H9 (cell line): ENCODE data around the gene KRT77. TPM values are rescaled to one million over a fixed set of nuclear protein-coding genes. Genes with fewer than 3 reads are reported as not detected.

Experiments used
- DNase-seq: peaks from one replicate; pipeline ENCODE4 v3.0.0-alpha.2; 2017
- H2AFZ ChIP-seq: one replicate; pipeline ENCODE4 v1.6.1; 2013; ENCODE audit warnings: mild to moderate bottlenecking, low read length, control low read depth, moderate library complexity
- H2AK5ac ChIP-seq: 2 replicates; pipeline ENCODE4 v1.6.1; 2013; ENCODE audit warnings: low read length, control low read depth, mixed read lengths; ENCODE audit not compliant: insufficient read length
- H2BK120ac ChIP-seq: one replicate; pipeline ENCODE4 v1.6.1; 2013; ENCODE audit warnings: low read depth, mild to moderate bottlenecking, low read length, control low read depth, inconsistent platforms; ENCODE audit not compliant: poor library complexity, severe bottlenecking
- H2BK12ac ChIP-seq: 2 replicates; pipeline ENCODE4 v1.6.1; 2013; ENCODE audit warnings: low read length, control low read depth, mixed read lengths, low read depth; ENCODE audit not compliant: insufficient read length
- H2BK15ac ChIP-seq: 2 replicates; pipeline ENCODE4 v1.6.1; 2013; ENCODE audit warnings: low read depth, low read length, control low read depth
- H2BK20ac ChIP-seq: one replicate; pipeline ENCODE4 v1.6.1; 2013; ENCODE audit warnings: low read depth, mild to moderate bottlenecking, low read length, control low read depth, inconsistent platforms; ENCODE audit not compliant: poor library complexity, severe bottlenecking
- H2BK5ac ChIP-seq: 2 replicates; pipeline ENCODE4 v1.6.1; 2013; ENCODE audit warnings: low read length, control low read depth, mixed read lengths; ENCODE audit not compliant: insufficient read length
- H3K14ac ChIP-seq: 2 replicates; pipeline ENCODE4 v1.6.1; 2013; ENCODE audit warnings: low read length, control low read depth; ENCODE audit not compliant: insufficient read depth
- H3K18ac ChIP-seq: 2 replicates; pipeline ENCODE4 v1.6.1; 2013; ENCODE audit warnings: low read depth, mild to moderate bottlenecking, mixed read lengths, low read length, control low read depth; ENCODE audit not compliant: insufficient read length
- H3K23ac ChIP-seq: 2 replicates; pipeline ENCODE4 v1.6.1; 2013; ENCODE audit warnings: low read length, control low read depth, mixed read lengths, low read depth; ENCODE audit not compliant: insufficient read length
- H3K23me2 ChIP-seq: 2 replicates; pipeline ENCODE4 v1.6.1; 2013; ENCODE audit warnings: low read depth, mild to moderate bottlenecking, mixed read lengths, low read length, control low read depth; ENCODE audit not compliant: insufficient read length, poor library complexity, severe bottlenecking
- H3K27ac ChIP-seq: 2 replicates; pipeline ENCODE4 v1.5.1; 2013; ENCODE audit warnings: low read length, control low read depth, mixed read lengths, low read depth; ENCODE audit not compliant: insufficient read length
- H3K27me3 ChIP-seq: 2 replicates; pipeline ENCODE4 v1.6.1; 2013; ENCODE audit warnings: low read length, control low read depth, inconsistent platforms; ENCODE audit not compliant: insufficient read depth
- H3K4ac ChIP-seq: 2 replicates; pipeline ENCODE4 v1.6.1; 2013; ENCODE audit warnings: low read depth, mild to moderate bottlenecking, control low read depth, inconsistent platforms, low read length, moderate library complexity
- H3K4me1 ChIP-seq: 2 replicates; pipeline ENCODE4 v1.6.1; 2013; ENCODE audit warnings: low read length, control low read depth, inconsistent platforms; ENCODE audit not compliant: insufficient read depth
- H3K4me2 ChIP-seq: 2 replicates; pipeline ENCODE4 v1.6.1; 2013; ENCODE audit warnings: low read length, control low read depth, mixed read lengths; ENCODE audit not compliant: insufficient read length, insufficient read depth
- H3K56ac ChIP-seq: 2 replicates; pipeline ENCODE4 v1.6.1; 2013; ENCODE audit warnings: low read depth, mild to moderate bottlenecking, mixed read lengths, low read length, control low read depth; ENCODE audit not compliant: insufficient read length
- H3K79me1 ChIP-seq: 2 replicates; pipeline ENCODE4 v1.6.1; 2013; ENCODE audit warnings: low read depth, mild to moderate bottlenecking, moderate library complexity, low read length, control low read depth, inconsistent platforms; ENCODE audit not compliant: insufficient read depth, poor library complexity, severe bottlenecking
- H3K79me2 ChIP-seq: 2 replicates; pipeline ENCODE4 v1.6.1; 2013; ENCODE audit warnings: low read length, control low read depth, inconsistent platforms; ENCODE audit not compliant: insufficient read depth
- H3K9ac ChIP-seq: 2 replicates; pipeline ENCODE4 v1.6.1; 2013; ENCODE audit warnings: low read length, control low read depth, mixed read lengths; ENCODE audit not compliant: insufficient read length; ENCODE audit errors: extremely low read depth
- H3K9me3 ChIP-seq: one replicate; pipeline ENCODE4 v1.6.1; 2013; ENCODE audit warnings: low read depth, low read length, inconsistent platforms; ENCODE audit not compliant: control insufficient read depth
- H3T11ph ChIP-seq: one replicate; pipeline ENCODE4 v1.6.1; 2013; ENCODE audit warnings: mild to moderate bottlenecking, low read length, control low read depth, inconsistent platforms
- H4K20me1 ChIP-seq: one replicate; pipeline ENCODE4 v1.6.1; 2013; ENCODE audit not compliant: control insufficient read depth, insufficient read length, insufficient read depth
- H4K5ac ChIP-seq: 2 replicates; pipeline ENCODE4 v1.6.1; 2013; ENCODE audit warnings: low read depth, mild to moderate bottlenecking, mixed read lengths, low read length, control low read depth; ENCODE audit not compliant: insufficient read length
- H4K8ac ChIP-seq: replicated peaks from 2 replicates; pipeline ENCODE4 v1.6.1; 2013; ENCODE audit warnings: low read length, control low read depth, mixed read lengths, low read depth; ENCODE audit not compliant: insufficient read length
- H4K91ac ChIP-seq: 2 replicates; pipeline ENCODE4 v1.6.1; 2013; ENCODE audit warnings: low read depth, mild to moderate bottlenecking, moderate library complexity, mixed read lengths, low read length, control low read depth; ENCODE audit not compliant: insufficient read length
- H3K27ac Mint-ChIP-seq, 3 experiments: 2 replicates in 2 of 3; 3 replicates in 1 of 3; pipeline ENCODE4 v1.8.0; 2020 to 2021; ENCODE audit warnings: mixed read lengths in 3 of 3, mild to moderate bottlenecking in 1 of 3, moderate library complexity in 1 of 3
- H3K27me3 Mint-ChIP-seq: 2 replicates; pipeline ENCODE4 v1.8.0; 2021; ENCODE audit warnings: low read depth, mild to moderate bottlenecking, moderate library complexity, mixed read lengths
- H3K36me3 Mint-ChIP-seq, 3 experiments: 2 replicates in 2 of 3; 3 replicates in 1 of 3; pipeline ENCODE4 v1.8.0; 2020 to 2021; ENCODE audit warnings: low read depth in 3 of 3, mixed read lengths in 3 of 3; ENCODE audit not compliant: insufficient read depth in 1 of 3
- H3K4me1 Mint-ChIP-seq, 2 experiments: 2 replicates each; pipeline ENCODE4 v1.8.0; 2020; ENCODE audit warnings: mixed read lengths in 2 of 2
- H3K4me3 Mint-ChIP-seq, 2 experiments: 2 replicates in 1 of 2; 3 replicates in 1 of 2; pipeline ENCODE4 v1.8.0; 2020 to 2021; ENCODE audit warnings: mild to moderate bottlenecking in 2 of 2, mixed read lengths in 2 of 2, moderate library complexity in 1 of 2
- H3K9me3 Mint-ChIP-seq, 2 experiments: 2 replicates in 1 of 2; 3 replicates in 1 of 2; pipeline ENCODE4 v1.8.0; 2020; ENCODE audit warnings: mild to moderate bottlenecking in 2 of 2, mixed read lengths in 2 of 2, moderate library complexity in 1 of 2
- CTCF ChIP-seq: fragments of 200-600 bp; sonication (generic); conservative IDR thresholded peaks from 3 replicates; pipeline ENCODE4 v1.8.0; 2021; ENCODE audit warnings: antibody characterized with exemption, mild to moderate bottlenecking
- WGBS: extraction: QIAGEN DNeasy Blood & Tissue Kit; methylation state at CpG from one replicate; pipeline ENCODE4 v1.1.7; 2013; ENCODE audit warnings: missing lambda C conversion rate, low lambda C conversion rate, mixed read lengths; ENCODE audit not compliant: insufficient read length; ENCODE audit errors: extremely low coverage; 5-methylcytosine and 5-hydroxymethylcytosine counted together
- total RNA-seq: library from RNA; stranded (reverse); gene quantifications from 2 replicates; pipeline ENCODE4 v1.2.1, GENCODE V29; 2021

Gene KRT77
- total RNA-seq, 1 experiment from 2014 or later: not detected

- Histone ChIP-seq H3K4me2 (no peak overlapping the region), H3K14ac (no peak overlapping the region), H4K20me1 (no peaks in the 10 kb centered on the region), H3K4ac (no peak overlapping the region), H3K23me2 (no peaks in the 10 kb centered on the region), H3K9me3 (no peaks in the 10 kb centered on the region), H4K91ac (no peak overlapping the region), H2BK120ac (no peak overlapping the region), H2BK5ac (no peak overlapping the region), H3K27ac (no peak overlapping the region), H3K56ac (no peak overlapping the region), H4K8ac (no peak overlapping the region), H3T11ph (no peak overlapping the region), H2AK5ac (no peak overlapping the region), H2BK20ac (no peak overlapping the region), H2BK12ac (no peak overlapping the region), H3K27me3 (no peaks in the 10 kb centered on the region), H3K18ac (no peak overlapping the region), H2BK15ac (no peak overlapping the region), H3K4me1 (no peaks in the 10 kb centered on the region), H3K9ac (no peak overlapping the region), H3K79me1 (no peaks in the 10 kb centered on the region), H3K79me2 (no peaks in the 10 kb centered on the region), H4K5ac (no peak overlapping the region), H3K23ac (no peak overlapping the region), H2AFZ (no peak overlapping the region)
- H3K9me3 Mint-ChIP-seq: no peaks in the 10 kb centered on the region
- no peak for DNase-seq
- WGBS: no CpG with 5 or more reads among the region's 7 CpGs
- H3K27ac Mint-ChIP-seq: no peak overlapping the region
- no peak overlapping the region for H3K4me3 Mint-ChIP-seq
- peaks cover 4% of the 10 kb centered on the region in 2 experiments; a peak in 3 of 4 replicates for H3K4me1 Mint-ChIP-seq
- H3K36me3 Mint-ChIP-seq: no peaks in the 10 kb centered on the region
- peaks cover 51% of the 10 kb centered on the region for H3K27me3 Mint-ChIP-seq
- no peak for TF ChIP-seq CTCF
Measured at GRCh38 chr12:52742196-52742580, 38.9 kb upstream of the KRT77 start.
